HG03571 (cell line): ENCODE data around the gene SLC37A4.
A peak's percentile ranks its signal among the peaks of the same experiment; 100 is the strongest.
"Not testable (repeated sequence)": the region's sequence is repeated elsewhere in the genome, so short reads cannot be mapped to it uniquely, and the experiment has no call there.

ENCODE experiments used
- ATAC-seq: cut with Tn5 transposase; IDR thresholded peaks from one replicate; pipeline ENCODE4 v1.9.1; 2021; ENCODE audit not compliant: unreplicated experiment

SLC37A4 gene

DNA sequence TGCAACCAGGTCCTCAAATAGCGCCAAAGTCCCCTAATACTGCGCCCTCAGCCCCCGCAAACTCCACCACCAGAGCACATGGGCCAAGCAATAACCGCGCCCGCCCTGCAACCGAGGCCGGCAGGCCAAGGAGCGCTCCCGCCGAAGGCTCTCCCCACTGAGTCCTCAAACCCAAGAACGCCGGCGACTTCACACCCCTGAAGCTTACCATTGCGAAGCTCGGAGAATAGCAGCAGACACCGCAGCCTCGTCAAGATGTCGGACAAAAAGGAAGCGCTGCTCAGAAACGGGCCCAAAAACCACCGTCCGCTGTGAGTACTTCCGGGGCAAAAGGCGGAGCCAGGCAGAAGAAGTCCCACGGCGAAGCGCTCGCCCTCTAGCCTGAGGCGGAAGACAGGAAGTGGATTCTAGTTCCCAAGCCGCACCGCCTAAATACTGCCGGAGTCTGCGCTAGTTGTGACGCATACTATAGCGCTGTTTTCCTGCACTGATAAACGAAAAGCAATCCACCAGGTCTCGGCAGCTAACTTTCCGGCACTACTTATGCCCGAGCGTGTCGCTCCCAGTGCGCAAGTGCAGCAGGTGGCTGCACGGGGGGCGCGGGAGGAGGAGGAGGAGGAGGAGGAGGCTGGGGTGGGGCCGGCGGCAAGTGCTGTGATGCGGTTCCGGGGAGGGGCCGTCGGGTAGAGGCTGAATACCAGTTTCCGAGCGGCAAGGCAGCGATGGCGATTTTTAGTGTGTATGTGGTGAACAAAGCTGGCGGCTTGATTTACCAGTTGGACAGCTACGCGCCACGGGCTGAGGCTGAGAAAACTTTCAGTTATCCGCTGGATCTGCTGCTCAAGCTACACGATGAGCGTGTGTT lies 12.4 kb downstream of the SLC37A4 start, which contains the start of the genes RPS25 and TRAPPC4:
Gene RPS25 (minus strand): TSS at position 270 of the 865 bp plus-strand sequence. CDS start 59 bp downstream, at position 211.
Gene TRAPPC4 (plus strand): TSS at position 693 of the 865 bp plus-strand sequence. CDS start 30 bp downstream, at position 723.
- ATAC-seq: peak; percentile 84

DNA sequence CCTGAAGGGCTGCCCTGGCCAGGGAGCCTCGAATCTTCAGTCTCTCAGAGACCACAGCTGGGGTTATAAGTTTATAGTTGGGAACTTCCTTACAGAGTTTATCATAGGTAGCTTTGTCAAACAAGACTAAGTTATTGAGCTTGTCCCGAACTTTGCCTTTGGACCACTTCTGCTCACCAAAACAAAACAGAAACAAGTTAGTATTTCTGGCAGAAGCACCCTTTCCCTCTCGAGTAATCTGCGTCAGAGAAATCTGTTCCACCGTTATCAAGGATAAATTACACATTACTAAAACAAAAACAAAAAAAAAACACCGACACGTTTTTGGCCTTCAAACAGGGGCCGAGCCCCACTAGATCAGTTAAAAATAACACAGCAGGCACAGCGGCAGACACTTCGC lies 13.3 kb downstream of the SLC37A4 start:
- not testable (repeated sequence) for ATAC-seq

DNA sequence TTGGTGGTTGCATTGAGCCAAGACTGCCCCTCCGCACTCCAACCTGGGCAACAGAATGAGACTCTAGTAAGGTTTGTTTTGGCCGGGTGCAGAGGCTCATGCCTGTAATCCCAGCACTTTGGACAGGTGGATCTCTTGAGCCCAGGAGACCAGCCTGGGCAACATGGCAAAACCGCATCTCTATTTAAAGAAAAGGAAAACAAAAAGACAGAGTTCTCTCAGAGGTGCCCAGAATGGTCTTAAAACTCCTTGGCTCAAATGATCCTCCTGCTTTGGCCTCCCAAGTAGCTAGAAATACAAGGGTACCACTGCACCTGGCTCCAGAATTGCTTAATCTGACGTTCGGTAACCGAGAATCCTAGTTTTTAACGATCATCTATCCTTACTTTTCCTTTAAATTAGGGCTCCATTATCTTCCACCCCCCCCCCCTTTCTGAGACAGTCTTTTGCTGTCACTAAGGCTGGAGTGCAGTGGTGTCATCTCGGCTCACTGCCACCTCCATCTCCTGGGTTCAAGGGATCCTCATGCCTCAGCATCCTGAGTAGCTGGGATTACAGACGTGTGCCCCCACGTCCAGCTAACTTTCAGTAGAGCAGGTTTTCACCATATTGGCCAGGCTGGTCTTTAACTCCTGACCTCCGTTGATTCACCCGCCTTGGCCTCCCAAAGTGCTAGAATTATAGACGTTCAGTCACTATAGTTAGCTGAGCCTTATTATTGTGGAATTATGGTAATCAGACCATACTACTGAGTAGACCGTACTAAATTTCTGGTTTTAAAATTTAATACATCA lies 14.3 kb downstream of the SLC37A4 start:
- no peak for ATAC-seq

DNA sequence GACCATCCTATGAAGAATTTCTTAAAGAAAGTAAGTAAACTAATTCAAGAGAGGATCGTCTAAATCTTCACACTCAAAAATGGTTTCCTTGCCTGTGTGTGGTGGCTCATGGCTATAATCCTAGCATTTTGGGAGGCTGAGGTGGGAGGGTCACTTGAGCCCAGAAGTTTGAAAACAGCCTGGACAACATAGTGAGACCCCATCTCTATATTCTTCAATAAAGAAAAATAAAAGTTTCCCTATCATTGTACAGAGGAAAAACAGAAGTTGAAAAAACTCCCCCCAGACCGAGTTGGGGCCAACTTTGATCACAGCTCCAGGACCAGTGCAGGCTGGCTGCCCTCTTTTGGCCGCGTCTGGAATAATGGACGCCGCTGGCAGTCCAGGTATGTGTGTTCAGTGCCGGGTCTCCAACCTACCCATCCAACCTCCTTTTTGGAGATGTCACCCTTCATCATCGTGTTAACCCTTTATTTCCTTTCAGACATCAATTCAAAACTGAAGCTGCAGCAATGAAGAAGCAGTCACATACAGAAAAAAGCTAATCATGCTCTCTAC lies 15.5 kb downstream of the SLC37A4 start:
- ATAC-seq: no peak

DNA sequence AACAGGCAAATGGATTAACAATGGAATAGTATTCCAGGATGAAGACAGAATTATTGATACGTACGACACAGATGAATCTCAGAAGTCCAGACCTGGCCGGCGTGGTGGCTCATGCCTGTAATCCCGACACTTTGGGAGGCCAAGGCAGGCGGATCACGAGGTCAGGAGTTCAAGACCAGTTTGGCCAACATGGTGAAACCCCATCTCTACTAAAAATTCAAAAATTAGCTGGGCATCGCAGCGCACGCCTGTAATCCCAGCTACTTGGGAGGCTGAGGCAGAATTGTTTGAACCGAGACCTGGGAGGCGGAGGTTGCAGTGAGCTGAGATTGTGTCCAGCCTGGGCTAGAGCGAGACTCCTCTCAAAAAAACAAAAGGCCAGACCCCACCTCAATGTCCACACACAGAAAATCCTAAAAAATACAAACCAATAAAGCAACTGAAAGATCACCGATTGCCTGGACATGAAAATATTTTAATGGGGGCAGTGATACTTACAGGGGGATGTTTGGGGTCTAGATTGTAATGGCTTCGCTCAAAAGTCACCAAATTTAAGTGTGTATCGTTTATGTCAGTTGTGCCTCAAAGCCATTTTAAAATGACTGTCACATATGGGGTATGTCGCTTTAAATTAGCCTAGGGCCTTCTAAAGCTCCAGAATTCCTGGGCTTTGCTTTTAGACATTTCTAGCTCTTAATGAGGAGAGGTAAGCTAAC lies 16.3 kb downstream of the SLC37A4 start:
- no peak for ATAC-seq

DNA sequence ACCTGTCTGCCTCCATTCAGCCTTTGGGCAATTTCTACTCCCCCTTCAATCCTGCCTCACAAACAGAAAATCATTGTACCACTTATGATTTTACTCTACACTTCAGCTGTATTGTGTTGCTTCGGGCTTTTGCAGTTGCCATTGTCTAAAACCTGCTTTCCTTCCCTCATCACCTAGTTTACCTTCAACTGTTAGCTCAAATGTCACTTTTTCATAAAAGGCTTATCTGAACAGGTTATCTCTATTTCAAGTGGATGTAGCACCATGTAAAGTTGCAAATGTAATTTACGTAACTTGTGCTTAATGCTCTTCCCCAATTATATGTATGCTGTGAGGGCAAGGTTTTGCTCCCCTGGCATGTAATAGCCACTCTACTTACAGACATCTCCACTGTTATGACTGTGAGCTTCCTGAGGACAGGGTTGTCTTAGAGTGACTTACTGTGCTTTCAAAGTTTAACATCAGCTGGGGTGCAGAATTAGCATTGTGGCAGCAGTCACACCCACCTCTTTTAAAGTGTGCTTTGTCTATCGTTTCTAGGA lies 18.0 kb downstream of the SLC37A4 start:
- no peak for ATAC-seq

DNA sequence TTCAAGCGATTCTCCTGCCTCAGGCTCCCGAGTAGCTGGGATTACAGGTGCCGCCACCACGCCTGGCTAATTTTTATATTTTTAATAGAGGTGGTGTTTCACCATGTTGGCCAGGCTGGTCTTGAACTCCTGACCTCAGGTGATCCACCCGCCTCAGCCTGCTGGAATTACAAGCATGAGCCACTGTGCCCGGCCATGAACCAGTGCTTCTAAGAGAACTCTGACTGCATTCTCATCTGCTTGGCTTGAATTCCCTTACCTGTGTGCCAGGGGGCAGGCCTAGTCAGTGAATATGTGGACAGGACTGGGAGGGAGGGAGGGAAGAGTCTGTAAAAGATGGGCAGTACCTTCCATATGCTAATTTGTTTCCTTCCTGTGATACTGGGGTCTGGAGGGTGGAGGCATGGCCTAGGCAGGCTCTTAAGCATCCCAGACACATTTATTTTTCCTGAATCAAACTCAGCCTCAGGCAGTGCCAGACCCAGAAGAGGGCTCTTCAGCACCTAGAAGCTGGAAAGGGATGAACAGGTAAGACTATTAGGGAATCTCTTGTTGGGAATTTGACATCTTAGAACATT lies 19.1 kb downstream of the SLC37A4 start:
- ATAC-seq: no peak

DNA sequence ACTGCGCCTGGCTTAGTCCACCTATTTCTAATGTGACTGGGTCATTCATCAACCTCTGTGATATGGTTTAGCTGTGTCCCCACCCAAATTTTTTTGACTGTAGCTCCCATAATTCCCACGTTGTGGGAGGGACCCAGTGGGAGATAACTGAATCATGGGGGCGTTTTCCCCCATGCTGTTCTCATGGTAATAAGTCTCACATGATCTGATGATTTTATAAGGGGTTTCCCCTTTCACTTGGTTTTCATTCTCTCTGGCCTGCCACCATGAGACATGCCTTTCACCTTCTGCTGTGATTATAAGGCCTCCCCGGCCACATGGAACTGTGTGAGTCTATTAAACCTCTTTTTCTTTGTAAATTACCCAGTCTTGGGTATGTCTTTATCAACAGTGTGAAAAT lies 24.0 kb downstream of the SLC37A4 start:
- ATAC-seq: no peak

DNA sequence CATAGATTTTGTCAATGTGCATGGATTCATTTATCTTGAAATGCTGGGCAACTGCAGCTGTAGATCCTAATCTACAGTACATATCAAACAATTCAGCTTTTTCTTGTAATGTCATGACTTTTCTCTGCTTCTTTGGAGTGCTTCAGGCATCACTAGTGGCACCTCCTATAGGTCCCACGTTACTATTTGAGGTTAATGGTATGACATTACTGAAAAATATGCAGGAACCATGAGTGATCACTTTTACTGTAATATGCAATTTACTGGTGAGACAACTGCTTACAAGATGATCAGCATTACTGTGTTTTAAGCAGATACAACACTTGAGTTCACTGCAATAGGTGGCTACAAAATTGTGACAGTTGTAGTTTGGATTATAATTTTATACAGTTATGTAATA lies 29.8 kb downstream of the SLC37A4 start:
- ATAC-seq: no peak

DNA sequence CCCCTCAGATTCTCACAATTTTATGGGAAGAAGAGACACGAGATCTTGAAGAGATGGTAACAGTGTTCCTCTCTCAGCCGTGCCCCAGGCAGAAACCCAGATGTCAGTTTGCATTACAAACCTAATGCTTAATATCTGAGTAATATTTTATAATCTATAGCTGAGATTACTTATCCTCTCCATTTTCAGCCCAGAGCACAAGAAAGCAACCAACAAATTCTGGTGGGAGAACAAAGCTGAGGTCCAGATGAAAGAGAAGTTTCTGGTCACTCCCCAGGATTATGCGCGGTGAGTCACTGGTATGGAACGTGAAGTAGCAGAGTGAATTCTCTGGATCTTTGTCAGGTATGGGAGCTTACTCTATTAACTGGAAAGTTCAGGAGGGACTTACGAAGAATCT lies 31.9 kb downstream of the SLC37A4 start:
- ATAC-seq: no peak

DNA sequence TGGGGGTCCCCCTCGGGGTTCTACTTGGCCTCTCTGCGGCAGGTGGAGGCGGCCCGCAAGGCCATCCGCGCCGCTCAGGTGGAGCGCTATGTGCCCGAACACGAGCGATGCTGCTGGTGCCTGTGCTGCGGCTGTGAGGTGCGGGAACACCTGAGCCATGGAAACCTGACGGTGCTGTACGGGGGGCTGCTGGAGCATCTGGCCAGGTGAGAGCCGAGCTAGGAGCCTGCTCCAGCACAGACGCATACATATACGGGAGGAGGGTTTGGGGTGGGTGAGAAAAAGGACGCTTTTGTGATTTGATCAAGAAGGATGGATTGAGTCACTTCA lies 32.3 kb downstream of the SLC37A4 start:
- ATAC-seq: peak; percentile 14

DNA sequence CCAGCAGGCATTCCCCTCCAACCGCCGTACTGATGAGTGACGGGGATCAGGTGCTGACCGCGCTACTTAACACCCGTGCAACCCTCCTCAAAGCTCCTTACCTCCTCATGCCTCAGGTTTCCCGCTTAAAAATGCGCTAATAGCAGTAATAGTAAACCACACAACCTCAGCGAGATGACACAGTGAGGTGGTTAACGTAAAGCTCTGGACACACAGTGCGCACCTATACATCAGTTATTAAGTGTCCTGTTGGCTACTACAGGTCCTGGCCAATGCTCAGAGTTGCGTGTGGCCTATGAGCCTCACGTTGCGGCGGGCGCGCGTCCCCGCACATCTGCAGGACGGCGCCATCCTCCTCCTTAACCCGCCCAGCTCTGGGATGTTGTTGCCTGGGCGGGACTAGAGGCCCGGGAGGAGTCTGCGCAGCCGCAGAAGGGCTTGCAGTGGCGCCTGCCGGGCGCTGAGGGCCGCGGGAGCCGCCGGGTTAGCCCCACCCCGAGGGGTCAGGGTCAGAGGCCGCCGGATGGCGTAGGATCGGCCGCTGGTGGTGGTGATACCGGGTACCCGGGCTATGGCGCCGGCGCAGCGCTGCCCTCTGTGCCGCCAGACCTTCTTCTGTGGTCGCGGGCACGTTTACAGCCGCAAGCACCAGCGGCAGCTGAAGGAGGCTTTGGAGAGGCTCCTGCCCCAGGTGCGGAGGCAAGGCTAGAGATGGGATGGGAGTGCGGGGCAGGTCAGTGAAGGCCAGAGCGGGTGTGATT lies 32.9 kb downstream of the SLC37A4 start, which contains the start of gene CENATAC:
Gene CENATAC (plus strand): TSS at position 512 of the 761 bp plus-strand sequence. CDS start 60 bp downstream, at position 572.
- ATAC-seq: peak; percentile 72

DNA sequence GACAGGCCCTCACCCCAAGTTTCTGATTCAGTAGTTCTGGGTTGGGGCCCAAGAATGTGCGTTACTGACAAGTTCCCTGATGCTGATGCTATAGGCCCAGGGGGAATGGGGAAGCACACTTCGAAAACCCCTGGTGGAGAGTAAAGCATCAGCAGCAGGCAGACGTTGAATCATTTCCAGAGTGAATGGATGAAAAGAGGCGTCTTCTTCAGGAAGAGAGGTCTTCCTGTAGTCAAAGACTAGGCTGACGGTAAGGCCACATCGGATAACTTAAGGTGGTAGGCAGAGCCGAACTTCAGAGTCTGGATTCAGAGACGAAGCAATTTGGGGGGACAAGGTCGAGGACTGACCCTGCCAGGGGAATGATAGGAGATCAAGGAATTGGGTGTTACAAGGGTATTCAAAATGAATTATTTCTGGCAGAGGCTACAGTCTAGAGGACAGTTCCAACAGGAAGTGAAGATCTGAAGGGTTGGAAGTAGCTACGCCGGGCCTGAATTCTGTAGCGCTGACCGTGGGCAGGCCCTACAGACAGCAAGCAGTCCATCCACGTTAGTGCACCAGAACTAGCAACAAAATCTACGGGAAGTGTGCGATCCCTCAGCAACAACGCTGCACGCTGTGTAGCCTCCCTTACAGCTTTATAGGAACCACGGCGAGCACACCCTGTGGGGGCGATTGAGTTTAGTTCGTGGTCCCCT lies 33.6 kb downstream of the SLC37A4 start:
- ATAC-seq: peak; percentile 27

DNA sequence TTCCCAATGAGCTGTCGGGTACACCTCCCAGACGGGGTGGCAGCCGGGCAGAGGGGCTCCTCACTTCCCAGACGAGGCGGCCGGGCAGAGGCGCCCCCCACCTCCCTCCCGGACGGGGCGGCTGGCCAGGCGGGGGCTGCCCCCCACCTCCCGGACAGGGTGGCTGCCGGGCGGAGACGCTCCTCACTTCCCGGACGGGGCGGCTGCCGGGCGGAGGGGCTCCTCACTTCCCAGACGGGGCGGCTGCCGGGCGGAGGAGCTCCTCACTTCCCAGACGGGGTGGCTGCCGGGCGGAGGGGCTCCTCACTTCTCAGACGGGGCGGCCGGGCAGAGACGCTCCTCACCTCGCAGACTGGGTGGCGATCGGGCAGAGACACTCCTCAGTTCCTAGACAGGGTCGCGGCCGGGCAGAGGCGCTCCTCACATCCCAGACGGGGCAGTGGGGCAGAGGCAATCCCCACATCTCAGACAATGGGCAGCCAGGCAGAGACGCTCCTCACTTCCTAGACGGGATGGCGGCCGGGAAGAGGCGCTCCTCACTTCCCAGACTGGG lies 39.1 kb downstream of the SLC37A4 start:
- not testable (repeated sequence) for ATAC-seq

DNA sequence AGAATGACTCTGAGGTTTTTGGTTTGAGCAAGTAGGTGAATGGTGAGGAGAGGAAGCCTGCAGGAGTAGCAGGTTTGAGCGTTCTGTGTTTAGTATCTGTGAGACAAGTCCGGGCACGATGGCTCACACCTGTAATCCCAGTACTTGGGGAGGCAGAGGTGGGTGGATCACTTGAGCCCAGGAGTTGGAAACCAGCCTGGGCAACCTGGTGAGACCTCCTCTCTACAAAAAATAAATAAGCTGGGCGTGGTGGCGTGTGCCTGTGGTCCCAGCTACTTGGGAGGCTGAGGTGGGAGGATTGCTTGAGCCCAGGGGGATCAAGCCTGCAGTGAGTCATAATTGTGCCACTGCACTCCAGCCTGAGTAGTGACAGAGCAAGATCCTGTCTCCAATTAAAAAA lies 42.4 kb downstream of the SLC37A4 start:
- no peak for ATAC-seq

DNA sequence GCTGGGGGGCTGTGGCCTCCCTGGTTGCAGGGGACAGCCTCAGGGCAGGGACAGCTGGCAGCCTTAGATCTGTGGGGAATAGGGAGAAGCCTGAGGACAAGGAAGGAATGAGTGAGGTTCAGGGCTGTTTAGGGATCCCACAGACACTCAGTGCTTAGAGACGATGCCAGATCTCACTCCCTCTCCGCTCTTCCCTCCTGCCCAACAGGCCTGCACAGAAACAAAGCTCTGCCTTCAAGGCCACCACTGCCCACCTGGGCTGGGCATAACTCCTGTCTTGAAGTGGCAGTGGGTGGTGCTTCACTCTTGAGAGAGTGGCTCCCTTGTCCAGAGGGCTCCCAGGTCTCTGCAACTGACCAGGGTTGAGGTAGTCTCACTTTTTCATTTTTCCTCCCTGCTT lies 45.9 kb downstream of the SLC37A4 start:
- no peak for ATAC-seq

DNA sequence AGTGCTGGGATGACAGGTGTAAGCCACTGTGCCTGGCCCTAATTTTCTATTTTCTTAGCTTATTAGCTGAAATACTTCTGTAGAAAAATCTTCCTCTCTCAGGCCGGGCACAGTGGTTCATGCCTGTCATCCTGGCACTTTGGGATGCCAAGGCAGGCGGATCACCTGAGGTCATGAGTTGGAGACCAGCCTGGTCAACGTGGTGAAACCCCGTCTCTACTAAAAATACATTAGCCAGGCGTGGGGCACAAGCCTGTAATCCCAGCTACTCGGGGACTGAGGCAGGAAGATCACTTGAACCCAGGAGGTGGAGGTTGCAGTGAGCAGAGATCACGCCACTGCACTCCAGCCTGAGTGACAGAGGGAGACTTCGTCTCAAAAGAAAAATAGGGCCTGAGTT lies 46.3 kb downstream of the SLC37A4 start:
- ATAC-seq: not testable (repeated sequence)

DNA sequence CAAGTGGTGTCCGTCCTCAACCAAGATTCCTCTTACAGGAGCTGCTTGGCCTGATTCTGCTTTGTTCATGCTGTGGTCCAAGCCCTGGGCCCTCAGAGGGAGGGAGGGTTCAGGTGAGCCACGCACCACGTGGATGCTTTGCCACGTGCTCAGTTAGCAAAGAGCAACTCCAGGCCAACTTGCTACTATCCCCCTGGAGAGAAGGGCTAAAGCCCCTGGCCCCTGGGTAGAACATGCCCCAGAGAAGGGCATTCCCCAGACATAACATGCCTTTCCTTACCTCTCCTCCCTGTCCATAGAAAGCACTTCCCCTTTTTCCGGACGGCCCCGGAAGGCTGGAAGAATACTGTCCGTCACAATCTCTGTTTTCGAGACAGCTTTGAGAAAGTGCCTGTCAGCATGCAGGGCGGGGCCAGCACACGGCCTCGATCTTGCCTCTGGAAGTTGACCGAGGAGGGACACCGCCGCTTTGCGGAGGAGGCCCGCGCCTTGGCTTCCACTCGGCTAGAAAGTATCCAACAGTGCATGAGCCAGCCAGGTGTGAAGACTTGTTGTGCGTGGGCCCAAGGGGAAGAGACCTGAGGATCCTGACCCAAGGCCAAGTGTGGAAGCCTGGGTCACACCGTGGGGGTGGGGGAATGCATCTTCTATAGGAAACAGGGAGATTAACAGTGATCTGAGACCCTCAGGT lies 50.3 kb downstream of the SLC37A4 start:
- no peak for ATAC-seq
